Measurements from ENCODE around the gene ZNF488.

ZNF488 gene

DNA sequence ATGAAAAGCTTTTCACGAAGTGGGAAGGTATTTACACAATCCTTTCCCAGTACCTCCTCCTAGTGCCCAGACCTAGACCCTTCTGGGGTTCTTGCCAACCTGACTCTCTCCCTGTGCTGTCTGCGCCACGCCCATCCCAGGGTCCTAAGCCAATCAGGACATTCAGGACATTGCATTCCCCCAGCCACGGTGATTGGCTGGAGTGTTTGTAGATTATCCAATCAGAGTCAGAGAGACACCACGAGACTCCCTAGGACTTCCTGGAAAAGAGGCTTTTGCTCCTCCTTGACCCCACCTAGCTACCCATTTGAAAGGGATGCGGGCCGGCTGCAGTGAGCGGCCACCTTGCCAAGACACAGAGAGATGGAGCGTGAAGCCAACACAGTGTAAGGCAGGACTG is 65.4 kb downstream of the ZNF488 start:
- Histone ChIP-seq H3K9ac (ENCODE audit: low read length) (no peak overlapping the region), H3K36me3 (ENCODE audit: insufficient read depth, low read length) (no peaks in the 10 kb centered on the region), H3K9me3 (ENCODE audit: low read length) (no peaks in the 10 kb centered on the region), H3K27me3 (ENCODE audit: control insufficient read depth in 1 of 2, insufficient read depth in 2 of 2, low read length in 2 of 2) (no peaks in the 10 kb centered on the region), H3K4me1 (ENCODE audit: insufficient read depth, low read length) (no peaks in the 10 kb centered on the region), H3K4me3 (ENCODE audit: low read depth in 1 of 2, low read length in 2 of 2) (no peak overlapping the region), H3K27ac (ENCODE audit: low read depth, low read length) (no peak overlapping the region)

DNA sequence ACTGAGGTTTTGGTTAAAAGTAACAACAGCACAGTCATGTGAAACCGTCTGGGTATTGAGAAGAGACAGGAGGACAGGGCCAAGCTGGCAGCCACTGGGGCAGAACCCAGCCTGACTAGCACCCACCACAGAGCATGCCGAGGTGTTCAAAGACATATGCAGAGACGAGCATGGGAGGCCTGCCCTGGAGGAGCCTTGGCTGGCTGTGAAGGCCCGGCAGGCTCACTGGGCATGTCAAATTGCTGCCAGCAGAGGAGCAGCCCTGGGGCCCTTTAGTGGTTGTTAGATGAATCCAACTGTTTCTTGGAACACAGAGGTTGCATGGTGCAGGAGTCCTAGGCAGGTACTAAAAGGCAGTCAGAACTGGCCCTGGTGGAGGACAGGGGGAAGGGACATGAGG is 66.8 kb downstream of the ZNF488 start:
- H3K36me3 ChIP-seq (ENCODE audit: insufficient read depth, low read length): no peaks in the 10 kb centered on the region
- no peak overlapping the region for H3K9ac ChIP-seq (ENCODE audit: low read length)
- no peak overlapping the region for H3K27ac ChIP-seq (ENCODE audit: low read depth, low read length)
- H3K4me1 ChIP-seq (ENCODE audit: insufficient read depth, low read length): no peaks in the 10 kb centered on the region
- no peak overlapping the region for H3K4me3 ChIP-seq (ENCODE audit: low read depth in 1 of 2, low read length in 2 of 2)
- no peaks in the 10 kb centered on the region for H3K27me3 ChIP-seq (ENCODE audit: control insufficient read depth in 1 of 2, insufficient read depth in 2 of 2, low read length in 2 of 2)
- H3K9me3 ChIP-seq (ENCODE audit: low read length): no peaks in the 10 kb centered on the region

DNA sequence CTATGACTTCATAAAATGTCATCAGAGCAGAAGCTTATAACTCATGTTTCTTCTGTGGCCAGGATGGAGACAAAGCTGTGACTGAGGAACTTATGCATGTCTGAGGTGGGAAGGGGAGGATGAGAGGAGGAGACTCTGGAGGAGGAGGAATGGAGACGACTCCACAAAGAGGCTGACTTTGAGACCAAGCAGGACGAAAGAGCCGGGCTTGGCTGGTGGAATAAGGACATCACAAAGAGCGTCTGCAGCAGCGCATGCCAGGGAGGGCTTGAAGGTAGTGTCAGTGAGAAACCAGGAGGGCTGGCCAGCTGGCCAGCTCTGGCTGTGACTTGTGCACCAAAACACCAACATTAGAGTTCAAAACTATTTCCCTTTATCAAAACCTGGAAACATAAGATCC is 68.0 kb downstream of the ZNF488 start:
- no peaks in the 10 kb centered on the region for H3K36me3 ChIP-seq (ENCODE audit: insufficient read depth, low read length)
- no peak overlapping the region for H3K4me3 ChIP-seq (ENCODE audit: low read depth in 1 of 2, low read length in 2 of 2)
- H3K9ac ChIP-seq (ENCODE audit: low read length): no peak overlapping the region
- no peaks in the 10 kb centered on the region for H3K27me3 ChIP-seq (ENCODE audit: control insufficient read depth in 1 of 2, insufficient read depth in 2 of 2, low read length in 2 of 2)
- H3K9me3 ChIP-seq (ENCODE audit: low read length): no peaks in the 10 kb centered on the region
- no peaks in the 10 kb centered on the region for H3K4me1 ChIP-seq (ENCODE audit: insufficient read depth, low read length)
- H3K27ac ChIP-seq (ENCODE audit: low read depth, low read length): no peak overlapping the region
